Inflammatory macrophage treated with lipopolysaccharide for 1 hour (primary cell): Measurements from ENCODE around the gene GEMIN5.
A peak's percentile ranks its signal among the peaks of the same experiment; 100 is the strongest.
"Not testable (repeated sequence)": the region's sequence is repeated elsewhere in the genome, so short reads cannot be mapped to it uniquely, and the experiment has no call there.

Source experiments
- DNase-seq, 2 donors: peaks; one replicate each; pipeline ENCODE4 v3.0.0-alpha.2; 2020 to 2022

The GEMIN5 gene

GRCh38 chr5:154943527-154943926 is 5.5 kb upstream of the GEMIN5 start:
- no peak for DNase-seq

DNA sequence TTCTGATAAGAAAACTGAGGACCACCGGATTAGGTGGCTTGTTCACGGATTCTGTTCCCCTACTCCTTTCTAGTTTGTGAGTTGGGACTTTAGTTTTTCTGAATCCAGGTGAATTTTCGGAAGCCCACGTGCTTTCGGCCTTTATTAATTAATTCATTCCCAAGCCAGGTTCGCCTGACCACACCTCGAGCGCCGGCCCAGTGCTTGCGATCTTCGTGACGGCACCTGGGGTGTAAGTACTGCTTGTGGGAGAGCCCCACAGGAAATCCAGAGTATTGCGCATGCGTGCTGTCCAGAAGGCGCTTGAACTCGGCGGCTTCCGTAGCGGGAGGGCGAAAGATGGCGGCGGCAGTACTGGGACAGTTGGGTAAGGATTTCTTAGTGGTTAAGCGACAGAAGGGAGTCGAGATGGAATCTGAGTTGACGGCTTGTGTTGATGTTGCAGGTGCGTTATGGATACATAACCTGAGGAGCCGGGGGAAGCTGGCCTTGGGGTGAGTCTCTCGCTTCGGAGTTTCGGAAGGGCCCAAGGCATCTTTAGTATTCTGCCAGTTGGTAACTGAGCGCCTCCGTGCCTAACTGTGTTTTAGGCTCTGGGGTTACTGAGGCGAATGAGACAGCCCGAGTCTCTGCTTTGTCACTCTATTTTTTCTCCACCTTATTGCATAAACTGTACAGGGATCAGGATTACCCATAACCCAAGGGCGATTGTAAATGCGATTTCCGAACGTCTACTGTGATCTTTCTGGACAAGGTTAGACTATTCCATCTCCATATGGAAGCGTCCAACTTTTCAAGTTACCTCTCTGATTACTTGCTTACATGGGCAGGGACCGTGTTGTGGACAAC is 3.0 kb upstream of the GEMIN5 start, which contains the start of gene MRPL22:
Gene MRPL22, plus strand, starts transcription at position 302 of the 849 bp plus-strand sequence. Its CDS starts 38 bp downstream, at position 340.
- DNase-seq = peak; percentile 91 to 98

GRCh38 chr5:154940375-154940771 is 2.4 kb upstream of the GEMIN5 start:
- DNase-seq = no peak

GRCh38 chr5:154939387-154939786 is 1.4 kb upstream of the GEMIN5 start:
- not testable (repeated sequence) for DNase-seq

- DNase-seq = no peak
Measured at GRCh38 chr5:154937186-154937717, 759 bp downstream of the GEMIN5 start.

DNA sequence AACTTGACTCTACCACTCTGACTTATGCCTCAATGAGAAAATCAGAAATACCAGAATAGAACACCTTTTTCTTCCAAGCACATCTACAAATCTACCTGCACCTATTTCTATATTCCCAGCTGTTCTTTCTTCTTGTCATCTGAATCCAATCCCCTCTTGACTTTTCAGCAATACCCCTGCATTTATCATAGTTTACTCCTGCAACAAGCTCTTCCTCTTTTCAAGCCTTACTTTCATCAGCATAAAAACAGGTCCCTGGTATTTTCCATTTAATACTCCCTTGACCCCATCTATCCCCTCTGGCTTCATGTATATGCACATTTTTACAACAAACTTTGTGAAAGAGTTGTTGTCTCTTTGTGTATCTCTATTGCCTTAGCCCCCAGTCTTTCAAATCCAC is 3.1 kb downstream of the GEMIN5 start:
- DNase-seq = no peak

DNA sequence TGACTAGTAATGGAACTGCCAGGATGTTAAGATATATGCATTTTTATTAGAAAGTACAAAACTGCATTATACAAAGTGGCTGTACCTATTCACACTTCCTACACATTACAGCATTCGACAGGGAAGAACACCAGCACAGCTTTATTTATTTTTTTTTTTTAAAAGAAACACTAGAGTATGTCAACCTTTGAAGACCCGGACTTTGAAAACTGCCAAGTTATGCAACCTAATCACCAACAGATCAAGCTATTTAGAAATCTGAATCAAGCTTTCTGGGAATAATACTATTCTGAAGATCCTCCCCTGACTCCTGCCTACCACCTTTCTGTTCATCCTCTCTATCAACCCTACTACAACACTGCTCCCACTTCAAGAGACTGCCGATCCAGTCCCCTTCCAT is 4.5 kb downstream of the GEMIN5 start:
- no peak for DNase-seq

DNA sequence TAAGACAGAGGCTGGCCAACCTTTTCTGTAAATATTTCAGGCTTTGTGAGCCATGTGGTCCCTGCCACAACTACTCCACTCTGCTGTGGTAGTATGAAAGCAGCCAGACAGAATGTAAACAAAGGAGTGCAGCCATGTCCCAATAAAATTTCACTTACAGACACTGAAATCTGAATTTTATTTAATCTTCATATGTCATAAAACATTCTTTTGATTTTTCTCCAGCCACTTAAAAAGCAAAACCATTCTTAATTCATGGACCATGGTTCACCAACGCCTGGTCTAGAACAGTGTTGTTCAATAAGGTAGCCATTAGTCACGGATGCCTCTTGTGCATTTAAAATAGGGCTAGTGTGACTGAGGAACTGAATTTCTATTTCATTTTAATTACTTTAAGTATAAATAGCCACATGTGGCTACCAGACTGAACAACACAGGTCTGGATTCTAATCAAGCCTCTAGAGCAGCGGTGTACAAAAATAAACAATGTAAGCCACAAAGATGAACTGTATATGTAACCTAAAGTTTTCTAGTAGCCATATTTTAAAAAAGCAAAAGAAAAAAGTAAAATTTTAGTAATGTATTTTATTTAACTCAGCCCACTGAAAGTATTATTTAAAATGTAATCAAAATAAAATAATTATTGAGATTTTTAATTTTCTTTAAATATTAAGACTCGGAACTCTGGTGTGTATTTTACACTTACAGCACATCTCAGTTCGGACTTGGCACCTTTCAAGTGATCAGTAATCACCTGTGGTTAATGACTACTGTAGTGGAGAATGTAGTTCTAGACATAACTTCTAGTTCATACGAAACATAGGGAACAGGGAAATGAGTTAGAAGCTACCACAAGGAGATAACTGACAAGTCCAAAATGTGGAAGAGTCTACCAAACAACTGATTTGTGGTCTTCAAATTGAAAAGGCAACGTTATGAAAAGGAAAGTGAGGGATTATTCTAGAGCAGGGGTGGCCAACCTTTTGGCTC is 14.3 kb downstream of the GEMIN5 start:
- DNase-seq = no peak

GRCh38 chr5:154917757-154918156 is 20.3 kb downstream of the GEMIN5 start:
- no peak for DNase-seq

GRCh38 chr5:154916874-154917273 is 21.1 kb downstream of the GEMIN5 start:
- DNase-seq = no peak

- DNase-seq = not testable (repeated sequence)
Measured at GRCh38 chr5:154905601-154906000, 32.4 kb downstream of the GEMIN5 start.

DNA sequence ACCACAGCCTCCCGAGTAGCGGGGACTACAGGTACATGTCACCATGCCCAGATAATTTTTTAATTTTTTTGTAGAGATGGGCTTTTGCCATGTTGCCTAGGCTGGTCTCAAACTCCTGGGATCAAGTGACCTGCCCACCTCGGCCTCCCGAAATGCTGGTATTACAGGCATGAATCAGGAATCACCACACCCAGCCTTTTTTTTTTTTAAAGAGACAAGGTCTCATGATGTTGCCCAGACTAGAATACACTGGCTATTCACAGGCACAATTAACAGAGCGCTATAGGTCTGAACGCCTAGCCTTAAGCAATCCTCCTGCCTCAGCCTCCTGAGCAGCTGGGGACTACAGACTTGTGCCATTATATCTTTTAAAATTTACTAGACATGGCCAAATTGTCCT is 36.1 kb downstream of the GEMIN5 start:
- DNase-seq = no peak

DNA sequence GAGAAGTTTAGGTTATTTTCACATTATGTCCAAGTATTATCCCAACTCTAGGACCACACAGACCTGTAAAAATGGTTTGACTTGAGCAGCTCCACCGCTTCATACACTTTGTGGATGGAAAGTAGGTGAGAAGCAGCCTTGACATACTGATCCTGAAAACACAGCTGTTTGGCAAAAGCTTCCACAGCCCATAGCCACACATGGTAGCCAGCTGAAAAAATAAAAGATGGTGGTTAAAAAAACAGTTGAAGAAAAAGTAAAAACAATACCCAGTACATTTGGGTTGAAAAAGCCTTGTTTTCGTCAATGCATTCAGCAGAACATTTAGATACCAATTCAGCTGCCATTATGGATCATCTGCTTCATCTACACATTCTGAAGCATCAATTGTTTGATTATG is 36.7 kb downstream of the GEMIN5 start:
- no peak for DNase-seq

DNA sequence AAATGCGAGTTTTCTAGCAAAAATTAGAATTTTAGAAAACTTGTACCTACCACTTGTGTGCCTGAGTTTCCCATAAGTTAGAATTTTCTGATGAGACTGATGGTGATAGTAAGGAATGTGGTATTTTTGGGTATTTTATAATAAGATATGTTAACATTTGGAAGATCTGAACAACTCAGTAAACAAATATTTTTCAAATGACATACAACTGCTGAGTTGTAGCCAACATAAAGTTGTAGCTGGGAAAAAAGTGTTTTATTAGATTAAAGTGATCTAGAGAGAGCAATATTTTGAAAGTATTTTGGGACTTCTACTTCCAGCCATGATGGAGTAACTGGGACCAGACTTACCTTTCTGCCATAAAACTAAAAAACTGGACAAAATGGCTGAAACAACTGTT is 37.9 kb downstream of the GEMIN5 start:
- DNase-seq = no peak

DNA sequence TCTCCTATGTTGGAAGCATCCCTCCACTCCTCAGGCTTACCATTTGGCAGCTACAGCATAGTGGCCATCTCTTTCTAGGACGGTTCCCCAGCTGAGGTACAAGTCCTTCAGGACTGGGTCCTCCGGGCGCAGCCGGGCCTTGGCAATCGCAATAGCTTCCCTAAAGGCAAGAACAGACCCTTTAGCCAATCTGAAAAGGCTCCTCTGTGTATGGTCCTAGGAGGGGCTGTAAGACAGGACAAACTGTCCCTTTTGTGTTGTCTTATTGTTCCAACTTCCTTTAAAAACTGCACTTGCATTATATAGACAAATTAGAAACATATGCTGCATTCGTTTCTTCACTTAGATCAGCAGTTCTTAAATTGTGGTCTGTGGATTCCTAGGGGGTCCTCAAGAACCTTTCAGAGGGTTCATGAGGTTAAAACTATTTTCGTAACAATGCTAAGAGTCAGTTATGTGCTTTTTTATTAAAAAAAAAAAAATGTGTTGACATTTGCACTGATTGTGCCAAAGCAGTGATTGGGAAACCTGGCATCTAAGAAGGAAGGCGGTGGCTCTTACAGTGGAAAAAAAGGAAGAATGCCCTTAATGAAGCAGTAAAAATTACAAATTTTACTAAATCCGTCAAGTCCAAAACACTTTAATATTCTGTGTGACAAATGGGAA is 38.7 kb downstream of the GEMIN5 start:
- DNase-seq = no peak

GRCh38 chr5:154898210-154898609 is 39.8 kb downstream of the GEMIN5 start:
- DNase-seq = no peak

- DNase-seq = no peak
Measured at GRCh38 chr5:154896562-154897165, 41.3 kb downstream of the GEMIN5 start.

GRCh38 chr5:154895606-154896561 is 42.1 kb downstream of the GEMIN5 start:
- DNase-seq = no peak

DNA sequence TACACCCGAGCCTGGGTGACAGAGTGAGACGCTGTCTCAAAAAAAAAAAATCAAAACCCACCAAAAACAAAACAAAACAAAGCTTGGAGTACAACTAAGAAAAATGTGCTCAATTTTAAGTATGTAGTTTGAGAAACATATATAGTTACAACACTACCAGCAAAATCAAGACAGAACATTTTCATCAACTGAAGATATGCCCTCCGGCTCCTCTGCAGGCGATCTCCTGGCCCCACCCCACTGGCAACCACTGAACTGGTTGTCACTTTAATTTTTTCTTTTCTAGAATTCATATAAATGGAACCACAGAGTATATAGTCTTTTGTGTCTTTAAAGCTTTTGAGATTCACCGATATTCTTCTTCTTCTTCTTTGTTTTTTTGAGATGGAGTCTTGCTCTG is 44.6 kb downstream of the GEMIN5 start:
- no peak for DNase-seq

GRCh38 chr5:154892369-154892771 is 45.6 kb downstream of the GEMIN5 start:
- DNase-seq = no peak

- peak; percentile 44 to 57 for DNase-seq
Measured at GRCh38 chr5:154885439-154885838, 52.6 kb downstream of the GEMIN5 start.
